SKM-1 treated with dmso at 0.1 percent for 144 hours (cell line): ENCODE measurements around the gene CLEC17A.

ENCODE experiments used
- DNase-seq: peaks from one replicate; lab custom pipeline; 2025; ENCODE audit not compliant: unreplicated experiment; lab: John Stamatoyannopoulos, UW

The CLEC17A gene

DNA sequence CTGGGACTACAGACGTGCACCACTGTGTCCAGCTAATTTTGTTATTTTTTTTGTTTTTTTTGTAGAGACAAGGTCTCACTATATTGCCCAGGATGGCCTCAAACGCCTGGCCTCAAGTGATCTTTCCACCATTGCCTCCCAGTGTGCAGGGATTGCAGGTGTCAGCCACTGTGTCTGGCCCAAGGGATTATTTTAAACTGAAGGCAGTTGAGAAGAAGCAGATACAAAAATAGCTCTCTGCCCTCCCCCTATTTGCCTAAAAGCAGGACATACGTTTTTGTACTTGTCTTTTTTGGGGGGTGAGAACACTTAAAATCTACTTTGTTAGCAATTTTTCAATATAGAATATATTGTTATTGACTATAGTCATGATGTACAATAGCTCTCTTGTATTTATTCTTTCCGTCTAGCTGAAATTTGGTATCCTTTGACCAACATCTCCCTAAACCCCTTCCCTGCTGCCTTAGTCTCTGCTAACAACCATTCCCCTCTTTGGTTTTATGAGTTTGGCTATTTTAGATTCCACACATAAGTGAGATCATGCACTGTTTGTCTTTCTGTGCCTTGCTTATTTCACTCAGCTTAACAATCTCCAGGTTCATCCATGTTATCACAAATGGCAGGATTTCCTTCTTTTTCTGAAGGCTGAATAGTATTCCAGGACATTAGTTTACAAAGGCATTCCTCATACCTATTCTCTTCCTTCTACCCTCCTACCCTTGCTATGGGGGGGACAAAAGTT lies 56.8 kb downstream of the CLEC17A start:
- DNase-seq, result no peak

- no peak for DNase-seq
Observed at GRCh38 chr19:14648506-14648905, 65.6 kb downstream of the CLEC17A start.

DNA sequence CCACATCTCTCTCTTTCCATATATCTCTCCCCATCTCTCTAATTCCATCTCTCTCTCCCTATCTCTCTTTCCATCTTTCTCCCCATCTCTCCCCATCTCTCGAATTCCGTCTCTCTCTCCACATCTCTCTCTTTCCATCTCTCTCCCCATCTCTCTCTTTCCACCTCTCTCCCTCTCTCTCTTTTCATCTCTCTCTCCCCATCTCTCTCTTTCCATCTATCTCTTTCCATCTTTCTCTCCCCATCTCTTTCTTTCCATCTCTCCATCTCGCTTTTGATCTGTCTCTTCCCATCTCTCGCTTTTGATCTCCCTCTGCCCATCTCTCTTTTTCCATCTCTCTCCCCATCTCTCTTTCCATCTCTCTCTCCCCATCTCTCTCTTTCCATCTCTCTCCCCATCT lies 66.1 kb downstream of the CLEC17A start:
- DNase-seq, result no peak

- no peak for DNase-seq
Observed at GRCh38 chr19:14650161-14650560, 67.3 kb downstream of the CLEC17A start.

DNA sequence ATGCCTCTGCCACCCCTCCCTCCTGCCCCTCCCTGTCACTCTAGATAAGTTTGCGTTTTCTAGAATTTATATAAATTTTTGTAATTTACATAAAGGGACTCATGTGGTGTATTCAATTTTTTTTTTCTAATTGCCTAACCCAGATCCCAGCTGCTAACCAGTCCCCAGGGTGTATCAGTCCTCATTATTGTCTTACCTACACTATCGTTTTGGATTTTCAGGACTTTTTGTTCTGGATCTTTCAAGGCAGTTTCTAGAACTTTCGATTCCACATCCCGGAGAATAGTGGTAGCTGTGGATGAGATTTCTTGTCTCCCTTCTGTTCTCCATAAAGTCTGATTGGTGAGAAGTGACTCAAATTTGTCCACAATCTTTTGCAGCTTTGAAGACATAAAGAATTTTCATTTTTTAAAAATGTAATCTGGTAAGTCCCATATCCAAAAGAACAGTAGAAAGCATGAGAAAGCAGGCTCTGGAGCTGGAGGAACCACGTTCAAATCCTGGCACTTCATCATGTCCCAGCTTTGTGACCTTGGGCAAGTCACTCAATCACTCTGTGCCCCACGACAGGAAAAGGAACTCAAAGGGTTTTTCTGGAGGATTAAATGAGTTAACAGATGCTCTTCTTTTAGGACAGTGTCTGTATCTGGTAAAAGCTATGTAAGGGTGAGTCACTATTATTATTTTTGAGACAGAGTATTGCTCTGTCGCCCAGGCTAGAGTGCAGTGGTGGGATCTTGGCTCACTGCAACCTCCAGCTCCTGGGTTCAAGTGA lies 72.1 kb downstream of the CLEC17A start:
- DNase-seq, result no peak

- no peak for DNase-seq
Observed at GRCh38 chr19:14655726-14656125, 72.8 kb downstream of the CLEC17A start.

- DNase-seq, result no peak
Observed at GRCh38 chr19:14659874-14660489, 77.1 kb downstream of the CLEC17A start.

DNA sequence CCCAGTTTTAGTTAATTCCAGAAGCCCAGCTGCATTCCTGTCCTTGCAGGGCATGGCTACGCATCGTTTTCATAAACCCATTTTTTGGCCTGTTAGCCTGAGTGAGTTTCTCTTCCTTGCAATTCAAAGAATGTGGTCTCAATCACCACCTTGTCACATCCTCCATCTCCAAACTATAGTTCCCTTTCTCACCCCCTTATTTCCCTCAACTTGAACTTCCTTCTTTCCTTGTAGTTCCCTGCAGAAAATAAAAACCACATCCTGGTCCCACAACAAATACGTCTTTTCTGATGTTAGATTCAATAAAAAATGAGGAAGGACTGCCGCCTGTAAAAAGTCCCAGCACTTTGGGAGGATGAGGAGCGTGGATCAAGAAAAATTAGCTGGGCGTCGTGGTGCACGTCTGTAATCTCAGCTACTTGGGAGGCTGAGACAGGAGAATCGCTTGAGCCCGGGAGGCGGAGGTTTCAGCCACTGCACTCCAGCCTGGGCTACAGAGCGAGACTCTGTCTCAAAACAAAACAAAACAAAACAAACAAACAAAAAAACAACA lies 78.6 kb downstream of the CLEC17A start:
- peak; percentile 86 for DNase-seq
